ENCODE measurements around the gene NHERF1. TPM values are rescaled to one million over a fixed set of nuclear protein-coding genes. Genes with fewer than 3 reads are reported as not detected.
A peak's percentile ranks its signal among the peaks of the same experiment; 100 is the strongest.

Gene NHERF1
- total and polyA plus RNA-seq, 2 donors (not counting 3 experiments of a cell fraction or from before 2014, with no cell fraction given) = 24.4 to 26.9 TPM

- H3K4me3 ChIP-seq (replicated peaks in 1 of 3; ENCODE audit: insufficient read depth in 1 of 3, low read depth in 1 of 3, low read length in 3 of 3) = no peak overlapping the region
- no peak overlapping the region for H3K27ac ChIP-seq (ENCODE audit: insufficient read depth, low read depth, low read length)
- no peak overlapping the region for H3K9ac ChIP-seq (replicated peaks; ENCODE audit: extremely low read depth, insufficient read depth, low read length)
- no peak overlapping the region for H3K4me2 ChIP-seq (ENCODE audit: insufficient read depth, low read length)
- peaks cover 29 to 39% of the 10 kb centered on the region in 2 experiments for H3K27me3 ChIP-seq (ENCODE audit: control insufficient read depth in 2 of 2, insufficient read depth in 2 of 2, low read length in 2 of 2)
- DNase-seq (ENCODE audit: low read depth, low spot score) (no peak), FAIRE-seq (no peak)
- H3K79me2 ChIP-seq (ENCODE audit: control insufficient read depth, insufficient read depth, low read length) = no peaks in the 10 kb centered on the region
- TF ChIP-seq EZH2 (IDR thresholded peaks at IDR 0.05; ENCODE audit: borderline replicate concordance, low read depth, low read length, severe bottlenecking) (peak; percentile 91), GATA2 (IDR thresholded peaks at IDR 0.05; ENCODE audit: insufficient read depth, insufficient read length, low read depth, low read length) (no peak), CTCF (IDR thresholded peaks at IDR 0.05; ENCODE audit: extremely low read depth in 1 of 2, insufficient read depth in 1 of 2, low read depth in 1 of 2, low read length in 2 of 2) (peak; percentile 15 to 39)
- BruUV-seq (replicated peaks) = no TSS peak
- H3K4me1 ChIP-seq (ENCODE audit: control insufficient read depth, extremely low read depth, insufficient read depth, low read length) = peaks cover 7% of the 10 kb centered on the region
- H3K9me1 ChIP-seq (replicated peaks; ENCODE audit: control insufficient read depth, extremely low read depth, insufficient read depth, low read length) = no peaks in the 10 kb centered on the region
- intact Hi-C loops (cut with micrococcal nuclease) (loop anchor here (2.0 kb wide), 1 partner anchor 171 kb away; the partner anchor contains the start of gene CD300H), dilution Hi-C loops (cut with MboI; ENCODE audit: extremely low pct_ligation_motif_present, low sequenced_read_pairs) (no loop called here)
- H4K20me1 ChIP-seq (replicated peaks; ENCODE audit: control insufficient read depth, extremely low read depth, insufficient read depth, low read length) = no peaks in the 10 kb centered on the region
- H3K9me3 ChIP-seq (replicated peaks; ENCODE audit: control insufficient read depth, insufficient read depth, low read length) = no peaks in the 10 kb centered on the region
- POLR2A ChIA-PET = no interaction called here
- no peak overlapping the region for H2AFZ ChIP-seq (ENCODE audit: low read depth, low read length)
- no peaks in the 10 kb centered on the region for H3K36me3 ChIP-seq (ENCODE audit: control insufficient read depth in 2 of 2, extremely low read depth in 1 of 2, insufficient read depth in 2 of 2, low read length in 2 of 2)
- CTCF ChIA-PET = interaction anchor here (0.6 to 4.1 kb wide), 7 partner anchors 10 to 358 kb away, joined by 3 to 131 read pairs (median 4); no protein-coding TSS in a partner anchor
These were observed 11.0 kb upstream of the NHERF1 start for GRCh38 chr17:74737299-74738050.
